T-cell (primary cell): ENCODE measurements around the gene SH3PXD2B. TPM values are rescaled to one million over a fixed set of nuclear protein-coding genes. Genes with fewer than 3 reads are reported as not detected.
A peak's percentile ranks its signal among the peaks of the same experiment; 100 is the strongest.
"Not testable (repeated sequence)": the region's sequence is repeated elsewhere in the genome, so short reads cannot be mapped to it uniquely, and the experiment has no call there.

Source experiments
- ATAC-seq, 4 experiments: fragments of 200-7000 bp in 3 of 4; fragments of 150-1000 bp in 1 of 4; cut with Tn5 transposase; replicated peaks in 1 of 4; 1 replicate in 3 of 4; 2 replicates in 1 of 4; pipeline ENCODE4 v1.10.0; 2021; ENCODE audit warnings: moderate library complexity in 3 of 4, mild to moderate bottlenecking in 2 of 4, moderate number of reproducible peaks in 1 of 4
- CTCF ChIA-PET, 2 donors: fragments of 300-600 bp; sonication (Branson Sonifier 250); formaldehyde crosslinking; loops; one replicate each; lab custom pipeline; 2022; ENCODE audit warnings: antibody characterized with exemption in 2 of 2; lab: Charles Lee
- POLR2A ChIA-PET, 2 donors: fragments of 300-600 bp; sonication (Branson Sonifier 250); formaldehyde crosslinking; loops; one replicate each; lab custom pipeline; 2022; ENCODE audit warnings: antibody characterized with exemption in 2 of 2; lab: Charles Lee
- DNase-seq, 35 experiments: peaks; one replicate each; pipeline versions ENCODE4 v3.0.0 to v3.0.0-alpha.2; 2013 to 2023
- H3K27ac ChIP-seq: one replicate; pipeline ENCODE4 v1.5.1; 2013; ENCODE audit warnings: low read length
- H3K27me3 ChIP-seq, 2 experiments: replicated peaks in 1 of 2; 1 replicate in 1 of 2; 2 replicates in 1 of 2; pipeline versions ENCODE4 v1.6.1 to v1.7.0; 2013; ENCODE audit warnings: low read length in 1 of 2, mixed read lengths in 1 of 2; ENCODE audit not compliant: control insufficient read depth in 2 of 2, insufficient read depth in 2 of 2; ENCODE audit errors: extremely low read depth in 1 of 2
- H3K36me3 ChIP-seq, 2 donors: 1 replicate in 1 of 2; 2 replicates in 1 of 2; pipeline versions ENCODE4 v1.6.1 to v1.7.0; 2013; ENCODE audit warnings: low read length in 1 of 2; ENCODE audit not compliant: control insufficient read depth in 2 of 2, insufficient read depth in 1 of 2; ENCODE audit errors: extremely low read depth in 1 of 2
- H3K4me1 ChIP-seq, 2 experiments: 1 replicate in 1 of 2; 2 replicates in 1 of 2; pipeline versions ENCODE4 v1.6.1 to v1.7.0; 2013; ENCODE audit warnings: low read length in 2 of 2, mixed read lengths in 1 of 2; ENCODE audit not compliant: insufficient read depth in 2 of 2, control insufficient read depth in 1 of 2; ENCODE audit errors: extremely low read depth in 1 of 2
- H3K4me3 ChIP-seq, 2 donors: 1 replicate in 1 of 2; 2 replicates in 1 of 2; pipeline versions ENCODE4 v1.5.1 to v1.7.0; 2013; ENCODE audit warnings: mild to moderate bottlenecking in 2 of 2, low read length in 1 of 2, moderate library complexity in 1 of 2; ENCODE audit not compliant: control insufficient read depth in 1 of 2; ENCODE audit errors: extremely low read depth in 1 of 2
- H3K9me3 ChIP-seq: 2 replicates; pipeline ENCODE4 v1.7.0; 2013
- H3K27ac Mint-ChIP-seq, 2 donors: one replicate each; pipeline ENCODE4 v1.8.0; 2020 to 2021; ENCODE audit warnings: mild to moderate bottlenecking in 2 of 2, mixed read lengths in 2 of 2
- H3K27me3 Mint-ChIP-seq, 2 donors: one replicate each; pipeline ENCODE4 v1.8.0; 2021 to 2022; ENCODE audit warnings: mixed read lengths in 2 of 2
- H3K36me3 Mint-ChIP-seq: one replicate; pipeline ENCODE4 v1.8.0; 2021; ENCODE audit warnings: mixed read lengths
- H3K4me1 Mint-ChIP-seq, 3 donors: one replicate each; pipeline ENCODE4 v1.8.0; 2020 to 2022; ENCODE audit warnings: mixed read lengths in 3 of 3, mild to moderate bottlenecking in 1 of 3
- H3K4me3 Mint-ChIP-seq, 3 donors: one replicate each; pipeline ENCODE4 v1.8.0; 2020 to 2022; ENCODE audit warnings: mild to moderate bottlenecking in 3 of 3, mixed read lengths in 3 of 3, moderate library complexity in 3 of 3
- H3K9me3 Mint-ChIP-seq, 3 donors: one replicate each; pipeline ENCODE4 v1.8.0; 2020 to 2022; ENCODE audit warnings: mixed read lengths in 3 of 3
- WGBS: methylation state at CpG from one replicate; pipeline ENCODE4 v1.1.5; 2013; ENCODE audit warnings: missing lambda C conversion rate; ENCODE audit not compliant: insufficient coverage; 5-methylcytosine and 5-hydroxymethylcytosine counted together
- total RNA-seq, 35 experiments: library from RNA in 6 of 35; stranded (reverse) in 6 of 35; fragments of 120-200 nt in 1 of 35; gene quantifications; one replicate each; pipeline versions ENCODE4 v1.2.1 to v1.2.4 and lab custom pipeline; 2013 to 2026

The SH3PXD2B gene
- total RNA-seq, 5 donors from 2014 or later (not counting 1 experiment from before 2014, with no cell fraction given) = 0.15 to 0.69 (median 0.38) TPM

DNA sequence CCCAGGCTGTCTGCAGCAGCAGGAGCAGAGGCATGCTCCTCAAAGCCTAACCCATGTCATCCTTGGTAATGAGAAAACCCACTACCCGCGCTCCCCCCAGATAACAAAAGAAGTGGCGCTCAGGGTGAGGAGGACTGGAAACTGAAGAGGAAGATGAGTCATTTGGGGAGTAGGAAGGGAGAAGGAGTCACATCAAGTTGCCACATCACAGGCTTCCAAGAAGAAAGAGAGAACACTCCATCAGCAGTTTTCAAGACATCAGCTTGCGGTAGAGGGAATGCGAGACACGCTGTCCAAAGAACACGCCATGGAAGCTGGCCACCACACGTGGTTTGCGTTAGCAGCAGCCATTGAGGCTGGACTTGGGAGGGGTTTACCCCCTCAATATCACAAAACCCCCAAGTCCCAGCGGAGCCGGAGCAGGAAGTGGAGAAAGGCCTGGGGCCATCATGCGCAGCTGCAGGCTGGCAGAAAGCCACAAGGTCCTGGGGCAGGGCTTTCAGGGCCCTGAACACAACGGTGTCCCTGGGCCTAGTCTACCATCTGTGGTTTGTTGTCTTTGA, 41.5 kb downstream of the SH3PXD2B start:
- 43% methylated on average over 1 of the region's 13 CpGs for WGBS
- H3K4me3 ChIP-seq = no peak overlapping the region
- H3K36me3 Mint-ChIP-seq = no peaks in the 10 kb centered on the region
- DNase-seq = no peak
- POLR2A ChIA-PET = interaction anchor here in 1 of 2 donors (0.6 kb wide), 1 partner anchor 21 kb away, joined by 5 read pairs; no protein-coding TSS in a partner anchor
- H3K27me3 ChIP-seq = peaks cover 0 to 23% of the 10 kb centered on the region in 2 experiments
- peak in 1 of 4 experiments; percentile 15 for ATAC-seq
- H3K4me1 Mint-ChIP-seq = peaks cover 0 to 2% (median 0%) of the 10 kb centered on the region in 3 donors
- no peaks in the 10 kb centered on the region for H3K9me3 ChIP-seq
- H3K4me1 ChIP-seq = no peaks in the 10 kb centered on the region
- no peaks in the 10 kb centered on the region for H3K36me3 ChIP-seq
- H3K27ac Mint-ChIP-seq = no peak overlapping the region
- H3K27ac ChIP-seq = no peak overlapping the region
- no peaks in the 10 kb centered on the region for H3K9me3 Mint-ChIP-seq
- no peak overlapping the region for H3K4me3 Mint-ChIP-seq
- CTCF ChIA-PET = no interaction called here
- peaks cover 0 to 24% of the 10 kb centered on the region in 2 donors for H3K27me3 Mint-ChIP-seq

DNA sequence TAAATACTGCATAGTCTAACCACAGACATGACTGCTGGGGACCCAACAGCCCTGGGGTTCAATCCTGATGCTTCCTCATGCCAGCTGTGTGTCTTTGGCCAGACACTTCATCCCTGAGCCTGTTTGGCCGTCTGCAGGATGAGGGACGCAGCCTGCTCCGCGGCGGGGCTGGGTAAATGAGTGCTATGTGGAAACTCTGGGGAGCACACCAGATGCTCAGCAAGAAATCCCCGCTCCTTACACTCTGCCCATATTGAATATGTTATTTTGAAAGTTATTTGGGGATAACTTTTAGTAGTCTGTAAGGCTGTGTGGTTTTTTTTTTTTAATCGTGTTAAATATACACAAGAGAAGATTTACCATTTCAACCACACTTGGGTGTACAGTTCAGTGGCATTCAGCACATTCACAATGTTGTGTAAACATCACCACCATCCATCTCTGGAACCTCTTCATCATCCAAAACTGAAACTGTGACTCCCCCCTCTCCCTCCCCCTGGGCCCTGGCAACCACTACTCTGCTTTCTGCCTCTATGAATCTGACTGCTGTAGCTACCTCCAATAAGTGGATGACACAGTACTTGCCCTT, 42.7 kb downstream of the SH3PXD2B start:
- H3K4me3 Mint-ChIP-seq = no peak overlapping the region
- H3K27ac Mint-ChIP-seq = no peak overlapping the region
- H3K9me3 ChIP-seq = no peaks in the 10 kb centered on the region
- H3K36me3 ChIP-seq = no peaks in the 10 kb centered on the region
- H3K4me3 ChIP-seq = no peak overlapping the region
- ChIA-PET POLR2A (interaction anchor here in 1 of 2 donors (0.6 kb wide), 1 partner anchor 12 kb away, joined by 4 read pairs; no protein-coding TSS in a partner anchor), CTCF (no interaction called here)
- peaks cover 0 to 23% of the 10 kb centered on the region in 2 donors for H3K27me3 Mint-ChIP-seq
- H3K4me1 ChIP-seq = no peaks in the 10 kb centered on the region
- H3K4me1 Mint-ChIP-seq = peaks cover 0 to 2% (median 0%) of the 10 kb centered on the region in 3 donors
- no peak for DNase-seq
- H3K27ac ChIP-seq = no peak overlapping the region
- peaks cover 0 to 28% of the 10 kb centered on the region in 2 experiments for H3K27me3 ChIP-seq
- no peak for ATAC-seq
- H3K36me3 Mint-ChIP-seq = no peaks in the 10 kb centered on the region
- no CpG with 5 or more reads among the region's 7 CpGs for WGBS
- H3K9me3 Mint-ChIP-seq = no peaks in the 10 kb centered on the region

DNA sequence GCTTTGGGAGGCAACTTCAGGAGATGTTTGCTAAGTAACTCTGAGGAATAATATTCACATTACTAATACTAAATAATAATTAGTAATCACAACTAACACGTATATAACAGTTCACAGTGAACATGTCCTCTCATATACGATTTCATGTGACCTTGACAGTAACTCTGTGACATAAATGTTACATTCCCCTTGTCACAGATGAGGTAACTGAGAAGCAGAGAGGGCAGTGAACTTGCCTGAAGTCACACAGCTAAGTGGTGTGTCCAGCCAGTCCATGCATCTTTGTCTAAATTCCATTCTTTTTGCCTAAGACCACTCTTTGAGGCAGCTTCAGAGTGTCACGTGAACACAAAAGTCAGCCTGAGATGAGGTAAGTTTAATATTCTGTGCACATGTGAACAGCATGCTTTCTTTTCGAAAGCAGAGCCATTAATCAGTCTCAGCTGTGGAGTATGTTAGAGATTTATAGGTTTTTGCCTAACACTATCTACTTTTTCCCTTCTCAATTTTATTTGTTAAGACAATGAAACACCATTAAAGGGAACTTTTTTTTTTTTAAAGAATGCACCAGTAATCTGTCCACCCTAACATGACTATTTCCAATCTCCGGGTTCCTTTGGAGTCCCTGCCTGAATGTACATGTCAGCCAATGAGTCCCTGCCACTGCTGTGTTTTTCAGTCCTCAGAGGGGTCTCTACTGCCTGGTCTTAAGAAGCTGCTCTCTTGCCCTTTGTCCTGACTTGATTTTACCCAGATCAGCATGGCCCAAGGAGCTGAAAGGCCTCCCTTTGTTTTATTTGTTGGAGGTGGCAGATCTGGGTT, 43.5 kb downstream of the SH3PXD2B start:
- WGBS = 100% methylated on average over 1 of the region's 5 CpGs
- CTCF ChIA-PET = no interaction called here
- no peaks in the 10 kb centered on the region for H3K9me3 Mint-ChIP-seq

DNA sequence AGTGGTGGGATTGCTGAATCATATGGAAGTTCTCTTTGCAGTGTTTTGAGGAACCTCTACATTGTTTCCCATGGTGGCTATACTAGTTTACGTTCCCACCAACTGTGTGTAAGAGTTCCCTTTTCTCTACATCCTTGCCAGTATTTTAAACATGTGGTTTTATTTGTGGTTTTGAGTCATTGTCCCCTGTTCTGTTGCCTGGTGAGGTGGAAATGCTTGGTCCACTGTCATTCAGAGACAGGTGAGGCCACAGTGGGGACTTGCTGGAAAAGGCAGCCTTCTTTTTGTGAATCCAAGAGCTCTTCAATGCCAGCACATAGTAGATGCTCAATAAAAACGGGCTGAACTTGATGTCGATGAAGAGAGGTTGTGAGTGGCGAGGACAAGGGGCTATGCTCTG, 44.2 kb downstream of the SH3PXD2B start:
- no peaks in the 10 kb centered on the region for H3K9me3 ChIP-seq
- H3K4me3 Mint-ChIP-seq = no peak overlapping the region
- no peaks in the 10 kb centered on the region for H3K4me1 ChIP-seq
- ChIA-PET CTCF (no interaction called here), POLR2A (no interaction called here)
- peaks cover 0 to 27% of the 10 kb centered on the region in 2 experiments for H3K27me3 ChIP-seq
- no peaks in the 10 kb centered on the region for H3K36me3 Mint-ChIP-seq
- no peaks in the 10 kb centered on the region for H3K36me3 ChIP-seq
- ATAC-seq = no peak
- no peak for DNase-seq
- WGBS = no CpG with 5 or more reads among the region's 4 CpGs
- H3K4me3 ChIP-seq = no peak overlapping the region
- no peak overlapping the region for H3K27ac Mint-ChIP-seq
- peaks cover 0 to 2% (median 0%) of the 10 kb centered on the region in 3 donors for H3K4me1 Mint-ChIP-seq
- H3K9me3 Mint-ChIP-seq = no peaks in the 10 kb centered on the region
- no peak overlapping the region for H3K27ac ChIP-seq
- peaks cover 0 to 23% of the 10 kb centered on the region in 2 donors for H3K27me3 Mint-ChIP-seq

More for the DNA sequence above, 43.5 kb downstream of the SH3PXD2B start:
- peaks cover 0 to 28% of the 10 kb centered on the region in 2 experiments for H3K27me3 ChIP-seq
- no peak for DNase-seq
- no peaks in the 10 kb centered on the region for H3K36me3 ChIP-seq
- H3K27ac ChIP-seq = no peak overlapping the region
- Mint-ChIP-seq H3K27ac (no peak overlapping the region), H3K4me1 (peaks cover 0 to 2% (median 0%) of the 10 kb centered on the region in 3 donors), H3K36me3 (no peaks in the 10 kb centered on the region), H3K4me3 (no peak overlapping the region), H3K27me3 (peaks cover 0 to 23% of the 10 kb centered on the region in 2 donors)
- POLR2A ChIA-PET = no interaction called here
- H3K4me3 ChIP-seq = no peak overlapping the region
- no peak for ATAC-seq
- no peaks in the 10 kb centered on the region for H3K9me3 ChIP-seq
- no peaks in the 10 kb centered on the region for H3K4me1 ChIP-seq

DNA sequence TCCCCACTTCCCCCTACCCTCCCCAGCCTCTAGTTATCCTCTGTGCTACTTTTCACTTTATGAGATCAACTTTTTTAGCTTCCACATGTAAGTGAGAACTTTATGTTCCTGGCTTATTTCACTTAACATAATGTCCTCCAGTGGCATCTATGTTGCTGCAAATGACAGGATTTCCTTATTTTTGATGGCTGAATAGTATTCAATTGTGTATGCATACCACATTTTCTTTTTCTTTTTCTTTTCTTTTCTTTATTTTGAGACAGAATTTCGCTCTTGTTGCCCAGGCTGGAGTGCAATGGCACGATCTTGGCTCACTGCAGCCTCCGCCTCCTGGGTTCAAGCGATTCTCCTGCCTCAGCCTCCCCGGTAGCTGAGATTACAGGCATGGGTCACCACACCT, 44.8 kb downstream of the SH3PXD2B start:
- WGBS = 95% methylated on average over 4 of the region's 5 CpGs
- H3K27ac Mint-ChIP-seq, H3K9me3 ChIP-seq, CTCF ChIA-PET, ATAC-seq, H3K27ac ChIP-seq, H3K4me3 Mint-ChIP-seq, H3K4me1 Mint-ChIP-seq, H3K9me3 Mint-ChIP-seq, H3K4me3 ChIP-seq, H3K36me3 ChIP-seq, H3K4me1 ChIP-seq, H3K36me3 Mint-ChIP-seq, DNase-seq, POLR2A ChIA-PET: not testable (repeated sequence)
- peaks cover 0 to 23% of the 10 kb centered on the region in 2 donors for H3K27me3 Mint-ChIP-seq
- H3K27me3 ChIP-seq = peaks cover 0 to 23% of the 10 kb centered on the region in 2 experiments

DNA sequence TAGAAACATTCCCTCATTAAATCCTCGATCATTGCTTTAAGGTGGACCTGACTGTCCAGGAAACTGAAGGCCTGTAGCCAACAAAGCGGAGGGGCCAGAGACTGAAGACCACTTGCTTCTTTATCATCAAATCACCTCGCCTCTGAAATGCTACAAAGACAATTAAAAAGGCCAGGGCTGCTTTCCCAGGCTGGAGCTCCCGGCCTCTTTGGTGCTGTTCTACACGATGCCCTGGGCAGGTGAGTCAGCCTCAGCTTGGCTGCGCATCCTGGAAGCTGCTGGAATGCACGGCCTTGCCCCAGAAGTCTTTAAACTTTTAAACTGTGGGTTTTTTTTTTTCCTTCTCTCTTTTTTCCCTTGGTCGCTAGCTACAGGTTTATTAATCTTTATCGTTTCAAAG, 46.5 kb downstream of the SH3PXD2B start:
- Mint-ChIP-seq H3K9me3 (no peaks in the 10 kb centered on the region), H3K27ac (no peak overlapping the region)

More for the DNA sequence above, 46.5 kb downstream of the SH3PXD2B start:
- POLR2A ChIA-PET = no interaction called here
- H3K27me3 Mint-ChIP-seq = peaks cover 0 to 19% of the 10 kb centered on the region in 2 donors
- H3K36me3 Mint-ChIP-seq = no peaks in the 10 kb centered on the region
- DNase-seq = no peak
- Histone ChIP-seq H3K27ac (no peak overlapping the region), H3K4me3 (no peak overlapping the region), H3K4me1 (no peaks in the 10 kb centered on the region), H3K27me3 (peaks cover 0 to 26% of the 10 kb centered on the region in 2 experiments), H3K36me3 (no peaks in the 10 kb centered on the region), H3K9me3 (no peaks in the 10 kb centered on the region)
- WGBS = 80% methylated on average over 5 of the region's 9 CpGs
- CTCF ChIA-PET = interaction anchor here in 1 of 2 donors (0.6 to 0.7 kb wide), 2 partner anchors 68 to 498 kb away, joined by 4 to 7 read pairs; no protein-coding TSS in a partner anchor
- no peak overlapping the region for H3K4me3 Mint-ChIP-seq
- no peak for ATAC-seq
- H3K4me1 Mint-ChIP-seq = peaks cover 0 to 2% (median 0%) of the 10 kb centered on the region in 3 donors
